Stimulated activated effector memory CD8-positive, alpha-beta T cell treated with anti-CD3 and anti-CD28 coated beads, Interleukin-12 subunit alpha, Interleukin-12 subunit beta, amount 100 ng/mL, for 72 hours (primary cell): Measurements from ENCODE around the gene DUSP14.

ENCODE experiments used
- ATAC-seq: fragments of 150-1000 bp; cut with Tn5 transposase; 2 replicates; pipeline ENCODE4 v1.10.0; 2021
- DNase-seq, 2 donors: peaks; one replicate each; pipeline ENCODE4 v3.0.0; 2021 to 2022; ENCODE audit warnings: low spot score in 2 of 2
- H3K27ac Mint-ChIP-seq: one replicate; pipeline ENCODE4 v1.8.0; 2022; ENCODE audit warnings: mild to moderate bottlenecking, mixed read lengths
- H3K36me3 Mint-ChIP-seq: one replicate; pipeline ENCODE4 v1.8.0; 2022; ENCODE audit warnings: mild to moderate bottlenecking, mixed read lengths
- H3K4me1 Mint-ChIP-seq: one replicate; pipeline ENCODE4 v1.8.0; 2022; ENCODE audit warnings: mixed read lengths
- H3K4me3 Mint-ChIP-seq: one replicate; pipeline ENCODE4 v1.8.0; 2022; ENCODE audit warnings: mild to moderate bottlenecking, mixed read lengths
- H3K9me3 Mint-ChIP-seq: one replicate; pipeline ENCODE4 v1.8.0; 2022; ENCODE audit warnings: mixed read lengths

DUSP14 gene

GRCh38 chr17:37553401-37553966 is 63.8 kb downstream of the DUSP14 start:
- Mint-ChIP-seq H3K4me1 (peaks cover 36% of the 10 kb centered on the region), H3K27ac (peak overlapping the region; percentile 41), H3K9me3 (no peaks in the 10 kb centered on the region), H3K36me3 (peaks cover 96% of the 10 kb centered on the region), H3K4me3 (no peak overlapping the region)
- ATAC-seq (no peak), DNase-seq (no peak)

- Mint-ChIP-seq H3K4me1 (peaks cover 29% of the 10 kb centered on the region), H3K36me3 (peaks cover 96% of the 10 kb centered on the region), H3K9me3 (no peaks in the 10 kb centered on the region)
Observed at GRCh38 chr17:37555386-37555785, 65.7 kb downstream of the DUSP14 start.

GRCh38 chr17:37557482-37557881 is 67.8 kb downstream of the DUSP14 start:
- peak overlapping the region; percentile 57 for H3K27ac Mint-ChIP-seq
- H3K4me1 Mint-ChIP-seq, result peaks cover 11% of the 10 kb centered on the region
- no peak overlapping the region for H3K4me3 Mint-ChIP-seq
- peaks cover 96% of the 10 kb centered on the region for H3K36me3 Mint-ChIP-seq
- H3K9me3 Mint-ChIP-seq, result no peaks in the 10 kb centered on the region
- ATAC-seq (no peak), DNase-seq (no peak)

More at GRCh38 chr17:37555386-37555785, 65.7 kb downstream of the DUSP14 start:
- Mint-ChIP-seq H3K27ac (no peak overlapping the region), H3K4me3 (no peak overlapping the region)
- DNase-seq (no peak), ATAC-seq (no peak)

- no peak for DNase-seq
- H3K27ac Mint-ChIP-seq, result peak overlapping the region; percentile 57
Observed at GRCh38 chr17:37558299-37558698, 68.6 kb downstream of the DUSP14 start.

DNA sequence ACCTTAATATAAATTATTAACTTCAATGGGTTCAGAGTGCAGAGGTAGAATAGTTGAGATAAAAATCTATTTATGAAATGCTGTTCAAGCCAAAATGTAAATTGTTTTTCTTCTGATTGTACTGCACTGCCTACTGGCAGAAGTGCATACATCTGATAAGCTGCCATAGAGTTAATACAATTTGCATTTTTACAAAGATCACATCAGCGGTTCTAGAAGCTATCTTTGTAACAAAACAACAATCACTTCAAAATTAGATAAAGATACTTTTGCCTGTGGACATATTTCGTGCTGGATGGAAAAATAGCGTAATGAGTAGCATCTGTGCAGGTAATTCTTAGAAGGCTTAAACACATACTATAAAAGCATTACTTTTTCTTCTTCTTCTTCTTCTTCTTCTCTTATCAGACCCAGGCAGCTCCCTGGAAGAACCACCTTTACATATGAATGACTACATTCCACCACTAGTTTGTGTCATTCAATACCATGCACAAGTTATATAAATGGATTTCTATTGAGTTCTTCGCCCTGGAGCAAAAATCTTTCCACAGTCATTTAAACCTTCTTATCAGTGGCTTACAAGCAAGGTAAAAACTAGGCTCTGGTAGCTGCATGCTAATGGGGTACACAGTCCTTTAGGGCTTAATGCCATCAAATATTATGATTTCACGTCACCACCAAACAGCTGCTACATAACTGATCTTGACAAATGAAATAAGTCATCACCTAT is 72.5 kb downstream of the DUSP14 start:
- Mint-ChIP-seq H3K36me3 (peaks cover 93% of the 10 kb centered on the region), H3K9me3 (no peaks in the 10 kb centered on the region), H3K4me1 (peaks cover 12% of the 10 kb centered on the region), H3K4me3 (no peak overlapping the region), H3K27ac (no peak overlapping the region)
- no peak for ATAC-seq
- DNase-seq, result no peak

More at GRCh38 chr17:37558299-37558698, 68.6 kb downstream of the DUSP14 start:
- H3K36me3 Mint-ChIP-seq, result peaks cover 96% of the 10 kb centered on the region
- H3K4me3 Mint-ChIP-seq, result no peak overlapping the region
- no peaks in the 10 kb centered on the region for H3K9me3 Mint-ChIP-seq
- peaks cover 4% of the 10 kb centered on the region for H3K4me1 Mint-ChIP-seq
- ATAC-seq, result no peak
